C4-2B (cell line): ENCODE data around the gene SYP.

Source experiments
- H3K27ac ChIP-seq: fragments of 450-650 bp; 2 replicates; pipeline ENCODE4 v1.5.1; 2017
- CTCF ChIP-seq: fragments of 450-650 bp; conservative IDR thresholded peaks from 2 replicates; pipeline ENCODE4 v1.5.1; 2017; ENCODE audit warnings: mild to moderate bottlenecking
- ZFX ChIP-seq: fragments of 450-650 bp; IDR thresholded peaks from 2 replicates; pipeline ENCODE4 v1.6.1; 2017

SYP gene

DNA sequence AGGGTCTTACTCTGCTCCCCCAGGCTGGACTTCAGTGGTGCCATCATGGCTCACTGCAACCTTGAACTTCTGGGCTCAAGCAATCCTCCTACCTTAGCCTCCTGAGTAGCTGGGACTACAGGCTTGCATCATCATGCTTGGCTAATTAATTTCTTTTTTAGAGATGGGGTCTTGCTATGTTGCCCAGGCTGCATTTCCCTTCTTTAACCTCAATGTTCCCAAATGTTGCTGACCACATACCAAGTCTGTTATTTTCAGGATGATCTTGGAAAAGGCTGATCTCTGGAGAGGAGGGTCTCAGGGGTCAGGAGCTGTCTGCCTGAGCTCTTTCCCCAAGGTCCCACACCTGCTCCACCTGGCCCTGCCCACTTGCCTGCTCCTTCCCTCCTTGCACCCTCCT is 20.1 kb upstream of the SYP start:
- H3K27ac ChIP-seq, result no peak overlapping the region

DNA sequence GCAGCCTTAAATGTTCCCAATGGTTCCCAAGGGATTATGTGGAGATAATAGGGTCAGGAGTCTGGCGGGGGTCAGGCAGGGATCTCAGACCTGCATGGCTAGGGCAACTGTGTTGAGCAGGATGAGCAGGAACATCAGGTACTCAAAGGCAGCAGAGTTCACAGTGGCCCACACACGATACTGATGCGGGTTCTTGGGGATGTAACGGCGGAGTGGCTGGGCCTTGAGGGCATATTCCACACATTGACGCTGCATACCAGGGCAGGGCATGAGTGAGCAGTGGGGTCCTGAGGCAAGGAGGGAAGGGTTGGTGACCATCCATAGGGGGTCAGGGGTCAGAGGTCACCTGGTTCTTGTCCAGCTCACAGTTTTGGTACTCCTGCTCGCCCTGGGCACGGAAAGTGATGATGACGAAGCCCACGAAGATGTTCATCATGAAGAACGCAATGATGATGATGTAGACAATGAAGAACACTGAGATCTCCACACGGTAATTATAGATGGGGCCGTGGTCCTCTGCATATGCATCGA is 15.1 kb upstream of the SYP start:
- TF ChIP-seq CTCF (no peak), ZFX (no peak)
- H3K27ac ChIP-seq, result no peak overlapping the region

More for the DNA sequence above, 20.1 kb upstream of the SYP start:
- TF ChIP-seq ZFX, result no peak

GRCh38 chrX:49214416-49214815 is 14.4 kb upstream of the SYP start:
- no peak overlapping the region for H3K27ac ChIP-seq
- TF ChIP-seq ZFX (no peak), CTCF (no peak)

DNA sequence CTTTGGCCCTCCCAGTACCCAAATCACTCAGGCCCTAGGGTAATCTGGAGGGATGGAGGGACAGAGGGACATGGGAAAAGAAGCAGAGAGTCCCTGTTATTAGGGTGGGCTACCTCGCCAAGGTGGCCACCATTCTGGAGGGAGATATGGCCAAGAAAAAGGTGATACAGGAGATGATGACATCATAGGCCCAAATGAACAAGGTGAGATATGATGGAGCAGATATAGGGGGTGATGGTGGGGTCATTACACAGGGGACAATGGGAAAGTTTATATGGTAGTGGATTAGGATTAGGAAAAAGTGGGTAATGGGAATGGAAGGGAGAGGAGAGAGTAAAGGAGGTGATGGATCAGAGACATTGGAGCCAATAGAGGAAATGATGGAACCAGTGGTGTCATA is 12.9 kb upstream of the SYP start:
- TF ChIP-seq ZFX (no peak), CTCF (no peak)
- H3K27ac ChIP-seq, result no peak overlapping the region

GRCh38 chrX:49212209-49212608 is 12.2 kb upstream of the SYP start:
- no peak overlapping the region for H3K27ac ChIP-seq
- TF ChIP-seq CTCF, result no peak
- no peak for TF ChIP-seq ZFX

DNA sequence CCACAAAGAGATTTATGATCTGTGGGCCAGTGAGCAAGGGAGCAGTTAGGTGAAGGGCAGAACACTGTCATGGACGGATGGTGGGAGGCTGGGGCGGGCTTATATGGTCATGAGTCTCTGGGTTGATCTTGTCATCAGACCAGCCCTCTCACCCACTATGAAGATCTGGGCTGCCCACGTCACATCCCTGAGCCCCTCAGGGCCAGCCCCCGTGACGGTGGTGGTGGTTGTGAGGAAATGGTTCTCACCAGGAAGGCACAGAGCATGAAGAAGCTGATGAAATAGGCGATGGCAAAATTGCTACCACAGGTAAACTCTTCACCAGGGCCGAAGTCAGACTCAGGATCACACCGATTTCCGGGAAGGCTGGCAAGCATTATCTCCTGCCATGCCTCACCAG is 11.1 kb upstream of the SYP start:
- no peak overlapping the region for H3K27ac ChIP-seq

GRCh38 chrX:49210406-49210805 is 10.4 kb upstream of the SYP start:
- H3K27ac ChIP-seq, result no peak overlapping the region
- TF ChIP-seq ZFX (no peak), CTCF (no peak)

More for the DNA sequence above, 11.1 kb upstream of the SYP start:
- TF ChIP-seq CTCF (no peak), ZFX (no peak)

- no peak for TF ChIP-seq ZFX
- TF ChIP-seq CTCF, result no peak
- no peak overlapping the region for H3K27ac ChIP-seq
Observed at GRCh38 chrX:49209434-49210251, 9.7 kb upstream of the SYP start.
